Erythroblast (primary cell): Measurements from ENCODE around the gene C4orf51.

Experiments
- GATA1 ChIP-seq: IDR thresholded peaks from 2 replicates; pipeline ENCODE4 v1.6.1; 2011; ENCODE audit warnings: low read depth, mild to moderate bottlenecking, control low read depth, low read length, moderate library complexity
- POLR2A ChIP-seq: IDR thresholded peaks from 2 replicates; pipeline ENCODE4 v1.6.1; 2011; ENCODE audit warnings: mild to moderate bottlenecking, low read length

DNA sequence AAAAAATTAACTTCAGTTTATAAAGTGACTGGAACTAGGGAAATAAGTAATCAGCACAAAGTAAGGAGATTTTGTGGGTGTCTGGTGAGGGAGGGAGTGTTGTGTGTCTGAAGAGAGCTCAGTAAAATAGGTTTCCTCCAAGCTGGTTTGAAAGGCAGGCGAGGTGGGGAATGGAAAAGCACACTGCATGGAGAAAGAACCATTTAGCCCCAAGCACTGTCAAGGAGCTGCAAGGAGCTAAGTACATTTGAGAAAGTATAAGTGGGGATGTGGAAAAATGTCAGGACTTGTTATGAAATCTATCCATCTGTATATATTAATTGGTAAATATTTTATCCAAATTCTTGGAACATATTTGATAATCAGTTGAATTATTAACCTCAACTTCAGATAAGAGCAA is 956 bp downstream of the C4orf51 start:
- TF ChIP-seq POLR2A (no peak), GATA1 (no peak)
